ENCODE results near the gene KERA.

Gene KERA

GRCh38 chr12:91073426-91073825, 15.6 kb upstream of the KERA start:
- DNase-seq (ENCODE audit: low read depth) = no peak

DNA sequence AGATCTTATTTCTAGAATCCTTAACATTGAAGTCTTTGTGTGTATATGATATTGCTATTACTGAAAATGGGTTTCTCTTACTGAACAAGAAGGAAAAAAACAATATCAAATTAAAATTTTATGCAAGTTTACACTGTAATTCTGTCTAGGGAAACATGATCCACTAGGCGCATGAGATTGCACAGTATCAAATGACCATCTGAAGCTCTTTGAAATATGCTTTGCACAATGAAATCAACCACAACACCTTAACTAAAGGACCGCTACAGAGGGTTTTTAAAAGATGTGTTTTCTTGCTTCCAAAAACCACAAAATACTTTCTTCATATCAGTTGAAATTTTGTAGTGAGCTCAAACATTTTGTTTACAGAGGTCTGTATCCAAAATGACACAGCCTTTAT, 15.1 kb upstream of the KERA start:
- DNase-seq (ENCODE audit: low read depth) = no peak

DNA sequence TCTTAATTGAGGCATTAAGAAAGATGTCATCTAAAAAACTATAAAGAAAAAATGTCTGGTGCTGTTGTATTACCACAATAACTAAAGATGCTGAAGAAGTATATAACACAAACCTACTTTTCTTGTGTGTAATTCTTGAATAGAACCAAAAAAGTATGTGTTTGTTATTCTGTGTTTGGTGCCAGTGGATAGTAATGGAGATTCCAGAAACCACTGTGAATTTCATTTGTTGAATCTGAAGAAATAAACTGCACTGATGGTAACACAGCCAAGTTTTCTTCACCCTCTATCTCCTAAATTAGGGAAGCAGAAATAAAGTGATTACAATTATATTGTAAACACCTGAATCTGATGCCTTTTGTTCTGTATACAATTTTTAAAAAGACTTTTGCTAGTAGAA, 13.1 kb upstream of the KERA start:
- DNase-seq (ENCODE audit: low read depth) = no peak

GRCh38 chr12:91065396-91065795, 7.6 kb upstream of the KERA start:
- no peak for DNase-seq (ENCODE audit: low read depth)

GRCh38 chr12:91064640-91065039, 6.8 kb upstream of the KERA start:
- no peak for DNase-seq (ENCODE audit: low read depth)

DNA sequence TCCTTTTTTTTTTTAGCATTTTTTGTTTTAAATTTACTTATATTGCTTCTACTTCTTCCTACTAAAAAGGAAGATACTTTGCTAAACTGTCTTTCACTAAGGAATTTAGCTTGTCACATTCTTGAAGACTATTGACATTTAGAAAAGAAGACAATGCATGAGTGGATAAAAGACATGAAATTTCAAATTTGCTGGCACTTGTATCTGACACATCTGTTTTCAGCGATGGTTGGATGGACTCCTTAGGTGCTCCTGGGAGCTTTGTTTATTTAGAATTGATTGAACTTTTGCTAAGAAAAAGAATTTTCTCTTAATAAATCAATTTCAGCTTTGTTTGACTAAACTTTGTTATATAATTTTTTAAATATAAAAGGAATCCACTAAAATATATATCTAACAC, 3.3 kb upstream of the KERA start:
- no peak for DNase-seq (ENCODE audit: low read depth)

- no peak for DNase-seq (ENCODE audit: low read depth)
Measured at GRCh38 chr12:91059211-91059610, 1.4 kb upstream of the KERA start.

GRCh38 chr12:91058786-91059185, 962 bp upstream of the KERA start:
- DNase-seq (ENCODE audit: low read depth) = no peak

DNA sequence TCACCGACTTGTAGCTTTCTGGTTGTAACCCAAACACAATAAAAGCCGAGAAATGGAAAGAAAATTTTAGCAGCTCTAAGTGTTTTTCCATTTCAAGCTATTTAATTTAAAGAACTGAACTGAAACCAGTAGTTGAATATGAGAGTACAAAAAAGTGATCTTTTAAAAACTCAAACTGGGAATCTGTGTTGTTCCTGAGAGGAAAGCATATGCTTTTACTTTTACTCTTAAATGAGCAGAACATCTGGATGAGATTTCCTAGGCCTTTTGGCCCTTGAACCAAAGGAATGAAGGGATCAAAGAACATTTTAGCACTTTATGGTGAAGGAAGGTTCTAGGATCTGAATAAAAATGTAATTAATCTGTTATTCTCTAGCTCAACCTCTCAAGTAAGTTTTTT, 1.3 kb downstream of the KERA start:
- DNase-seq (ENCODE audit: low read depth) = no peak

- DNase-seq (ENCODE audit: low read depth) = no peak
Measured at GRCh38 chr12:91055976-91056375, 1.8 kb downstream of the KERA start.

GRCh38 chr12:91053951-91054715, 3.7 kb downstream of the KERA start:
- no peak for DNase-seq (ENCODE audit: low read depth)

DNA sequence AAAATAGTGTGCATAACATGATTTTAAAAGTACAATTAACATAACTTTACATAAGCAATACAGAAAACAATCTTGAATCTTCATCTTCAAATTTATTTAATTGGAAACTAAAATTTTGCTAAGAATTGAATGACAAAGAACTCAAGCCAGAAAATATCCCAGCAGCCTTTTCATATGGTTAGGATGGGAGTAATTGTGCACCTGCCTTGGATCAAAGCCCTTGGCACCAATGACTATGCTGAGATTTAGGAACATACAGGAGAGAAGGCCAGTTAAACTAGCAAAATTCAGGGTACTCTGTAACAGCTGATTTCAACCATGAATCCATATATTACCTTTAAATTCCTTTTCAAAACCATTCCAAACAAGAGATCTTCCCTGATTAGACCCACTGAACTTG, 5.8 kb downstream of the KERA start:
- no peak for DNase-seq (ENCODE audit: low read depth)

DNA sequence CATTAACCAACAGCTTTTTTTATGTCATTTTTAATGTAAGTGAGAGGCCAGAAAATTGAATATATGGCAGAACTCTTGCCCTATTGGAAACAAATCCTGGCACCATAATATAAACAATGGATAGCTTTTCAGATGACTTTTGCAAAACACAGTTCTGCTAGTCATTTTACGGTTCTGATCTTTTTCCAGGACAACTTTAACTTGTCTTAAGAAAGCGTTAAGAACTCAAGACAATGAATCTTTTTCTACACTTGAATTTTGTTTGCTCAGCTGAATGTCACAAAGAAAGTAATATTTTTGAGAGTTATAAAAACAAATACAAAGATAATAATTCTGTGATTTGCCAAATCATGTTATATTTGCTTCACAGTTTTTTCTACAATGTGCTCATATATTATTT, 13.2 kb downstream of the KERA start:
- DNase-seq (ENCODE audit: low read depth) = no peak

DNA sequence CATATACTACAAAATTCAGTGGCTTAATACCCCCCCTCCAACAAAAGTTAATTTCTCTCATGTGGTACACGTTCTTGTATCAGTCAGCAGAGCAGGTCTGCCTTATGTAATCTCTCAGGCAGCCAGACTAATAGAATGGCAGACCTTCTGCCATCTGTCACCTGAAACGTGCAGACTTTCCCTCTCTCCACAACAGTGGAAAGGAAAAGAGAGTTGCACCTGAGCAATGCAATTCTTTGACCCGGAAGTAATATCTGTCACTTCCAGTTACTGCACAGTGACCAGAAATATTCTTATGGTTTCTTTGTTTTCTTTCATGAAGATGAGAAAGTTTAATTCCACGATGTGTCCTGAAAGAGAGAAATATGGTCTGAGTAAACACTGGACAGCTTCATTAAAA, 14.4 kb downstream of the KERA start:
- DNase-seq (ENCODE audit: low read depth) = no peak

DNA sequence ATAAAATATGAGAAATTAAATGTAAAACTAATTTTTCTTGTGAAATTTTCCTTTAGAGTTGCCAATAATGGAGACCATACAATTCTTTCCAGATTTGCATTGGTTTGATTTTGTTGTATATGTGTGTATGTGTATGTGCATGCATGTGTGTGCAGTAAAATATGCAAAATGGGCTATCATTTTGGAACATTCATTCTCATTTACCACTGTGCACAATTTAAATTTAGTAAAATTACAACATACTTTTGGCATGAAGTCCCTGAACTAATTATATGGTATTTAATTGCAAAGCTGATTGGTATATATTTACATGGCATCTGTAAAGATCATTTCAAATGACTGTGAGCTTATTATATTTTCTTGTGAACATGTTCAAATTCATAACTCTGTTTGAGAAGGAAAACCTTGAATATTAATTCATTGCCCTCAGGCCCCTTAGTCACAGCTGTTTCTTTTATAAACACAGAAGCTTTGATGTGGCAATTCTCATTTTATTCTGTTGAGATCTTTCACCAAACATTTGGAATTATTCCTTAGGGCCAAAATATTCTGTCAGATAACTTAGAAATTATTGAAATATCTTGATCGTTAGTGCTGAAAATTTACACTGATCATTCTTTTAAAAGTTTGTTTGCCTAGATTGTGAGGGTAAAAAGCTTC, 17.6 kb downstream of the KERA start:
- DNase-seq (ENCODE audit: low read depth) = no peak

DNA sequence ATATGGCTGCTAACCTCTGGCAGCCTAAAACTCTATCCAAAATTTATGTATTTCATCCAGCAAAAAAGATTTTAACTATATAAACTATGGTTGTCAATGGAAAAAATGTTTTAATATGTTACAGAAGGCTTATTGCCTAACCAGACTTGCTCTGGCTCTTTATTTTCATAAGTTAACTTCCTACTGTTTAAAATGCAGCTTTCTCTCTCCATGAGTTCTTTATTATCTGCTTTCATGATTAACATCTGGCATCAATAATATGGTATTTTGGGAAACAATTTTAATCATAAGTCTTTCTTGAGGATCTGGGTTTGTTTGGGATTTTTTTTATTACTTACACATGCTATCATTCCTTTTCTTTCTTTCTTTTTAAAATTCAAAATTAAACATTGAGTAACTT, 20.5 kb downstream of the KERA start:
- DNase-seq (ENCODE audit: low read depth) = no peak

- DNase-seq (ENCODE audit: low read depth) = no peak
Measured at GRCh38 chr12:91033251-91033650, 24.6 kb downstream of the KERA start.

GRCh38 chr12:91023326-91024004, 34.4 kb downstream of the KERA start:
- peak; percentile 51 for DNase-seq (ENCODE audit: low read depth)

GRCh38 chr12:91021076-91021475, 36.7 kb downstream of the KERA start:
- no peak for DNase-seq (ENCODE audit: low read depth)

- no peak for DNase-seq (ENCODE audit: low read depth)
Measured at GRCh38 chr12:91019455-91019854, 38.4 kb downstream of the KERA start.

- DNase-seq (ENCODE audit: low read depth) = no peak
Measured at GRCh38 chr12:91017511-91018263, 40.1 kb downstream of the KERA start.

GRCh38 chr12:91017043-91017442, 40.8 kb downstream of the KERA start:
- DNase-seq (ENCODE audit: low read depth) = no peak

Measured in HS-27A (cell line).